Activated T-helper 1 cell treated with Interleukin-2 at 50 U/mL for 16 hours (primary cell): ENCODE measurements around the gene TRAF3.
"Not testable (repeated sequence)": the region's sequence is repeated elsewhere in the genome, so short reads cannot be mapped to it uniquely, and the experiment has no call there.

Experiments
- DNase-seq: peaks from one replicate; pipeline ENCODE4 v3.0.0-alpha.2; 2020; ENCODE audit warnings: low read depth

The TRAF3 gene

DNA sequence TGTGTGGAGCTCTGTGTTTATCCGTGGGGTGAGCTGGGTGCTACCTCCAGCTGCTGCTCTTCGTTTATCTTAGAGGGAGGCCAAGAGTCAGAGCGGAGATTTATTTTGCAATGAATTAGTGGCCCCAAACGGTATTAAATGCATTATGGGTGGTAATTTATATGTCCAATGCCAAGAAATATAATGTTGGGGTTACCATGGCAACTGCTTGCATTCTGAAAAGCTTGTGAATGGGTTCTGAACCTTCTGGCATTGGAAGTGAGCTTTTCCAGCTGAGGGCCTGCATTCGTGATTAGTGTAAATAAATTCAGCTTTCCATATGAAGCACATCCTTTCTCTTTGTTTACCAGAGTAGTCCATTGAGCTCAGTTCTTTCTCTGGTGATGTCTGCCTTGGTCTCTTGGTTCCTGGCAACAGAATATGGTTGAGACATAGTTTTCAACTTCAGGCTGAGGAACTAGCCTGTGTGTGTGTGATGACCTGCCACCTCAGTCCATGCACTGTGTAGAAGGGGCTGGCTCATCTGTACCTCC lies 51.8 kb downstream of the TRAF3 start:
- no peak for DNase-seq

DNA sequence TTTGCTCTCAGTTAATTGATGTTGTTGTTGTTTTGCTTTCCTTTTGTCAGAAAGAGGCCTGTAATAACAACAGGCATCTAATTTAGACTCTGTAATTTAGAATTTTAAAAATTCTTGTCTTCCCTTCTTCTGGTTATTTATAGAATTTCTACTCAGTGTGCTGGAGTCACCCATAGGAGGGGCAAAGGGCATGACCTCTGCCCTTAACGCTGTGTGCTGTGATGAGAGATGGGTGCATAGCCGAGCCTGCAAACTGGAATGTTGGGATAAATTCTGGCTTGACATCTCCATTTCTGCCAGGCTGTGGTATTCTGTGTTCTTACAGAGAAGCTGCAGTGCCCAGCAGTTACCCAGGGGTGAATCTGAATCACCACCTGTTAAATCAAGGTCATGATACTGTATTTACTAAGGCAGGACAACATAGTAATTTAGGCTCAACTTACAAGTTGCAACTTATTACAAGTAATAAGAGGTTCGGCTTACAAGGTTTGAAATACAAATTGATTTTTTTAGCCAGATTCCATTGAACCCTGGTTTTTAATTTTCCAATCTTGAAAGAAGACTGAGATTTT lies 53.3 kb downstream of the TRAF3 start:
- no peak for DNase-seq

DNA sequence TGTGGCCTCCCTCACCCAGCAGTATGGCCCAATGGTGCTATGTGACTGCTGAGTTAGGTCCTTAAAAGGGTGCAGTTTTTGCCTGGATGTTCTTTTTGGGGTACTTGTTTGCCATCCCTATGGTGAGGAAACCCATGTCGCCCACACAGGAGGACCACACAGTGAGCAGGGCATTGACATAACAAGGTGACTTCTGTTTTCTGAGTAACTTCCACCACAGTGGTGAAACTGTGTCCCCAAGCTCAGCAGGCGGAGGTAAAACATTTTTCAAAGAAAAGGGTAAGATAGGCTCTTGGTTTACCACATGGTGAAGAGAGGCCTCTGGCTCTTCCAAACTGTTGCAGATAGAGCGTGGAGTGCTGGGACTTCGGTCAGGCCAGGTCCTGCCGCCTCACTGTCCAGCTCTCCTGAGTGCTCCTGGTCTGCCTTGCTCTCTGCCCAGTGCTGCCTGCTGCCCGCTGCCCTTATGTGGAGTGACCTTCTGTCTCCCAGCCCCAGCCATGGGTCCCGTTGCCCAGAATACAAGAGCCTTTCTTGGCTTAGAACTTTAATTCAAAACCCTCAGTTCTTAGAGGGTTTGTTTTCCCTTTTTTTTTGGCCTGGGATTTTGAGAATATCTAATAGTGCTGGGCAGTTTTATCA lies 54.0 kb downstream of the TRAF3 start:
- DNase-seq, result no peak

DNA sequence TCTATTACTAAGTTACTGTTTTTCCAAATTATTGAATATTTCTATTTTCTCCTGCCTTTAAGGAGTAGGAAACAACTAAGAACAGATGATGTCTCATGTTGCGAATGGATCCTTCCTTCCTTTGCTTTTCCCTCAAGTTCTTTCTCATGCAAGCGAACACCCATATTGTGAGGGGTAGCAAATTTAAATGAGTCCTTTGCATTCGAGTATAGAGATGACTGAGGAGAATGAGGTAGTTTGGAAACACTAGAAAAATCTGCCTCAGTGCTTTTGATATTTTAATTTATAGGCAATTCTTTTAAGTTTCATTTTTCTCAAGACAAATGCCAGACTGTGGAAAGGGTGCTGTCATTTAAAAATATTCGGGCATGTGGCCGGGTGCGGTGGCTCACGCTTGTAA lies 56.1 kb downstream of the TRAF3 start:
- no peak for DNase-seq

DNA sequence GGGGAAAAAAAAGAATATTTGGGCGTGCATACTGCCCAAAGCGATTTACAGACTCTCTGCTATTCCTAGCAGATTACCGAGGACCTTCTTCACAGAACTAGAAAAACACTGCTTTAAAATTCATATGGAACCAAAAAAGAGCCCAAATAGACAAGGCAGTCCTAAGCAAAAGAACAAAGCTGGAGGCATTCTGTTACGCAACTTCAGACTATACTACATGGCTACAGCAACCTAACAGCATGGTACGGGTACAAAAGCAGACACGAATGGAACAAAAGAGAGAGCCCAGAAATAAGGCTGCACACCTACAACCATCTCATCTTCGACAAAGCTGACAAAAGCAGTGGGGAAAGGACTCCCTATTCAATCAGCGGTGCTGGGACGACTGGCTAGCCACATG lies 56.7 kb downstream of the TRAF3 start:
- no peak for DNase-seq

DNA sequence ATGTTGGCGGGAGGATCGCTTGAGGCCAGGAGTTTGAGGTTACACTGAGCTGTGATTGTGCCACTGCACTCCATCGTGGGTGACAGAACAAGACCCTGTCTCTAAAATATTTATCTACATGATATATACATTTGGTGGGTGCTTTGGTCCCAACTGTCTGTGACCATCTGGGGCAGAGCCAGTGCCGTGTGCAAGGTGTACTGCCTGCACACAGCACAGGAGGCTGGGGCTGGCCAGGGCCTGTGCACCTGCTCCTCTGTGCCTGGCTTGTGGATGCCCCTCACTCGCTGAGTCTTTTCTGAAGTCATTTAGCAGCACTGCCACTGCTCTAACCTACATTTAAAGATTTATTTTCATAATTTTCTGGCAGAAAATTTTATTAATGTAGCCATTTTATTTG lies 58.7 kb downstream of the TRAF3 start:
- no peak for DNase-seq

DNA sequence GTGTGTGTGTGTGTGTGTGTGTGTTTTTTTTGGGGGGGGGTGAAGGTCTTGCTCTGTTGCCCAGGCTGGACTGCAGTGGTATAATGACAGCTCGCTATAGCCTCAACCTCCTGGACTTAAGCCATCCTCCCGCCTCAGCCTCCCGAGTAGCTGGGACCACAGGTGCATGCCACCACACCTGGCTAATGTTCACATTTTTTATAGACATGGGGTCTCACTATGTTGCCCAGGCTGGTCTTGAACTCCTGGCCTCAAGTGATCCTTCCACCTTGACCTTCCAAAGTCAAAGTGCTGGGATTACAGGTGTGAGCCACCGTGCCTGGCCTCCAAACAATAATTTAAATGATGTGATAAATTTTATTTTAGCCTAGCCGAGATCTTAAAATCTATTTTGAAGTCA lies 59.9 kb downstream of the TRAF3 start:
- not testable (repeated sequence) for DNase-seq

DNA sequence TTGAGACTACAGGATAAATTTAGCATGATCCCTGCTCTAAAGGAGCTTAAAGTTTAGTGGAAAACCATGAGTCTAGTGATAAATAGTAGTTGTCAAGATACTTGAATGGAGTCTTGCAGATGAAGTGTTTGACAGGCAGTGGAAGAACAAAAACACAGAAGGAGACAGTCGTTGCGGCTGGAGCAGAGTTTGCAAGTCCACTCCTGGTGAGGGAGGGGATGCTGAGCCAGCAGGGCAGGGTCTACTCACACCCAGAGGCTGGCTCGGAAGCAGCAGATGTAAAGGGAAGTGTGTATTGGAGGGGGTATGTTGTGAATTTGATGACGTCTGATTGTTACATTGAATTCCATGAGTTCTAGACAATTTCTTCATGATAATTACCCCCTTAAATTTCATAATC lies 61.3 kb downstream of the TRAF3 start:
- no peak for DNase-seq

DNA sequence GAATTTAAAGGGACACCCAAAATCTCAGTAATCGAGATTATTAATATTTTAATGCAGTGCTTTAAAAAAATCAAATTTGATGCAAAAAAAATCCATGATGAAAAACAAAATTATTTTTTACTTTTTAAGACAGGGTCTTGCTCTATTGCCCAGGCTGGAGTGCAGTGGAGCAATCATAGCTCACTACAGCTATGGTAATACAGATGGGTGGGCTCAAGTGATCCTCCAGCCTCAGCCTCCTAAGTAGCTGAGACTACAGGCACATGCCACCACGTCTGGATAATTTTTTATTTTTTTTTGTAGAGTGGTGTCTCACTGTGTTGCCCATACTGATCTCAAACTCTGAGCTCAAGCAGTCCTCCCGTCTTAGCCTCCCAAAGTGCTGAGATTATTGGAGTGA lies 62.9 kb downstream of the TRAF3 start:
- DNase-seq, result no peak

DNA sequence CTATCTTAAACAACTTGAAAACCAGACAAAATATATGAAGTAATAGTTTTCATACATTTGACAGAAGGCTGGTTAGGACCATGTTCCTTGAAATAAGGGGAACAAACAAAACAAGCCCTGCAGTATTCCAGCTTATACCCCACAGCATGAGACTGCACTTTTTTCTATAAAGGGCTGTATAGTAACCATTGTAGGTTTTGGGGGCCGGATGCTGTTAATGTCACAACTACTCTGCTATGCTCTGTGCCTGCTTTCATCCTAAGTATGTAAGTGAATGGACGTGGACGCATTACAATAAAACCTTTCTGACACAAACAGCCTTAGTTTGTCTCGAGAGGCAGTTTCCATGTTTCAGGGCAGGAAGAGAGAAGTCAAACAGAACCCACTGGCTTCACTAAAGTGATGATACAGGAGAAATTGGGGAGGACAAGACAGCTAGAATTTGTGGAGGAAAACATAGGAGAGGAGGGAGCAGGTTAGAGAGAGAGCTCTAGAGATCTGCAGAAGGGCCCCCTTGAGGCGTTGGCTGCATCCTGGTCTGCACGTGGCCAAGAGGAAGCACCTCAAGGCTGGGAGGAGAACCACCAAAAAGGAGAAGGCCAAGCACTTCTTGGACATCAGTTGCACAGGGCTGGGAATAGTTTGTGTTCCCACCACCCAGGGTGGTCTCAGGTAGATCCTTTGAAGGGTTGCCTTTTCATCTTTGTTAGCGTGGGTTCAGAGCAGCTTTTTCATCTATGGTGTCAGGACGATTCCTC lies 63.7 kb downstream of the TRAF3 start:
- DNase-seq, result no peak

DNA sequence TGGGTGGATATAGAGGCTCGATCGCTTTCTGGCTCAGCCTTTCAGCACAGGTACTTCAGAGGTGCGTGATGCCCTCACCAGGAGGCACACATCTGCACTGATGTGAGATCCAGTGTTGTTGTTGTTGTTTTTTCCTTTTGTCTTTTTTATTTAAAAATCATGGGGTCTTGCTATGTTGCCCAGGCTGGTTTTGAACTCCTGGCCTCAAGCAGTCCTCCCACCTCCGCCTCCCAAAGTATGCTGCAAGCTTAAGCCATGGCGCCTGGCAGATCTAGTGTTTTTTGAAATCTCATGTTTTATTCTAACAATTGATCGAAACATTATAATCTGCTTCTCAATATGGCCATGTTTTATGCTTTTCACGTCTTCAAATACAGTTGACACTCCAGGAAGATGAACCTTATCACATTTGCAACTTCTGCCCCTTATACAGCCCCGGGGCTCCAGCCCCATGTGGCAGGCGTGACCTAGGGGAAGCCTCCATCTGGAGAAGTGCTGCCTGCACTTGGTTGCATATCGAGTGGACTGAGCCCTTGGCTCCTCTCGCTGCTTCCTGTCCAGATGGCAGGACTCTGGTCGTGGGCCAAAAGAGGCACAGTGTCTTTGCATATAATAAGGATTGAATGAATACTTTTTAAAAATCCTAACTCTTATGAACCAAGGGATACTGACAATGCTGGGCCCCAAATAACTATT lies 71.7 kb downstream of the TRAF3 start:
- DNase-seq, result no peak

DNA sequence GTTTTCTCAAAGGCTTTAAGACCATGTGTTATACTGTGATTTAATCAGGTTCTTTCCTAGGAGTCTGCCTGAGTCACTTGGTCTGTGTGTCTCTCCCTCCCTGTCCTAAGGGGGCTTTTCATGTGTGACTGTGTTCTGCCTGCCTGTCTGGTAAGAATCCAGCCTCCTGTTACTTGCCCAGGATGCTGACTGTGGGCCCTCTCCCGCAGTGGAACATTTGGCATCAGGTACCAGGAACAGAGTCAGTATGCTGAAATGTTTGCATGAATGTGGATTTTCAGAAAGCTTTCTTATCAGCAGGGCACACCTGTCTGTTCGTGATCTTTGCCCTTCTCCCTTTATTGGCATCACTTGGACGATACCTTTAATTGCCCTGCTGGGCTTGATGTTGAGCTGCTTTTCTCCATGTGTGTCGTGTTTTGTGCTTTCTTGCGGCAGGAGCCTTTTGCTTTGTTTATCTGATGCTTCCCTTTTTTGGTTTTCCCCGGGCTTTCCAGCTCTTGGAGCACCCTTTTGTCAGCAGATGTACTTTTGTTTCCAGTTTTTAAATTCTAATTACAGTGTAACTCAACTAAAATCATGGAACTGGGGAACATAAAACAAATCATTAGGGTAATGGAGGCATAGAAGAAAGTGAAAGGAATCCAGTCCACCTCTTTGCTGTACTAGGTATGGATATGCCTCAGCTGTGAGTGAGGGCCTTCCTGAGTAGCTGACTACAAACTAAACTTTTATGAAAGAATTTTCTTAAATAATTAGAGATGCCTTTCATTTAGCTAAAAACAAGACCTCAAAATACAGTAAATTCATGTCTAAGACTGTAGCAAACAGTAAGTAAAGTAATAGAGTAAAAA lies 72.5 kb downstream of the TRAF3 start:
- no peak for DNase-seq

DNA sequence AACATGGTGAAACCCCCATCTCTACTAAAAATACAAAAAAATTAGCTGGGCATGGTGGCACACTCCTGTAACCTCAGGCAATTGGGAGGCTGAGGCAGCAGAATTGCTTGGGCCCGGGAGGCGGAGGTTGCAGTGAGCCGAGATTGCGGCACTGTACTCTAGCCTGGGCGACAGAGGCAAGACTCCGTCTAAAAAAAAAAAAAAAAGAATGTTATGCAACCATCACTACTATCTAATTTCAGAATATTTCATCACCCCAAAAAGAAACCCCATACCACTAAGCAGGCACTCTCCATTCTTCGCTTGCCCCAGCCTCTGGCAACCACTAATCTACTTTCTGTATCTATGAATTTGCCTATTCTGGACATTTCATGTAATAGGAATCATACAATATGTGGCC lies 76.4 kb downstream of the TRAF3 start:
- no peak for DNase-seq

DNA sequence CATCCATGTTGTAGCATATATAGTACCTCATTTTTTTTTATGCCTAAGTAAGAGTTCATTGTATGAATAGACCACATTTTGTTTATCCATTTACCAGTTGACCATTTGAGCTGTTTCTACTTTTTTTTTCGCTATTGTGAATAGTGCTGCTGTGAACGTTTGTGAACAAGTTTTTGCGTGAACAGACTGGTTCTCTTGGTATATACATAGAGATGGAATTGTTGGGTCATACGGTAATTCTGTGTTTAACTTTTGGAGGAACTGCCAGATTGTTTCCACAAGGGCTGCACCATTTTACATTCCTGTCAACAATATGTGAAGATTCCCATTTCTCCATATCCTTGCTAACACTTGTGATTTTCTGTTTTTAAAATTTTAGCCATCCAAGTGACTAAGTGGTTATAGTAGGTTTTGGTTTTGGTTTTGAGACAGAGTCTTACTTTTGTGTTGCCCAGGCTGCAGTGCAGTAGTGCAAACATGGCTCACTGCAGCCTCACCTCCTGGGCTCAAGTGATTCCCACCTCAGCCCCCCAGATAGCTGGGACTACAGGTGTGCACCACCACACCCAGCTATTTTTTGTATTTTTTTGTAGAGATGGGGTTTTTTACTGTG lies 76.9 kb downstream of the TRAF3 start:
- DNase-seq, result no peak

DNA sequence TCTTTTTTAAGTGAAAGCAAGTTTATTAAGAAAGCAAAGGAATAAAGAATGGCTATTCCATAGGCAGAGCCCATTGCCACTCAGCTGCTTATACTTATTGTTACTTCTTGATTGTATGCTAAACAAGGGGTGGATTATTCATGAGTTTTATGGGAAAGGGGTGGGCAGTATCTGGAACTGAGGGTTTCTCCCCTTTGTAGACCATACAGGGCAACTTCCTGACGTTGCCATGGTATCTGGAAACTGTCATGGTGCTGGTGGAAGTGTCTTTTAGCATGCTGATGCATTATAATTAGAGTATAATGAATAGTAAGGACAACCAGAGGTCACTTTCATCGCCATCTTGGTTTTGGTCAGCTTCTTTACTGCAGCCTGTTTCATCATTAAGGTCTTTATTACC lies 78.9 kb downstream of the TRAF3 start:
- no peak for DNase-seq

DNA sequence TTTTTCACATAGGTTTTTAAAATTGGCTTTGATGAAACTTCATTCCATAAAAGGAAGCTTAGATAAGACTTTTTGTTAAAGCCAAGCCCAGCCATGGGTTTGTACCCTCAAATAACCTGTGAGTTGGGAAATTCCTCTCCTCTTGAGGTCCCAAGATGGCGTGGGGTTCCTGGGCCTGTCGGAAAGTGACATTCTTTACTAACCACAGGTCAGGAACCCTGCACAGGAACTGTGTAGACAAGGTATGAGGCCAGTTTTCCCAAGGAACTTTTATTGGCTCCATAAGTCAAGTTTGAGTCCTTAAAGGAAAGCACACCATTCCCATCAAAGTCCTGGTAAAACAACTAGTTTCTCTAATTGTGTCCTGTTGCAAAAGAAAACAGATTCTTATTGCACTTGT lies 80.2 kb downstream of the TRAF3 start:
- no peak for DNase-seq

DNA sequence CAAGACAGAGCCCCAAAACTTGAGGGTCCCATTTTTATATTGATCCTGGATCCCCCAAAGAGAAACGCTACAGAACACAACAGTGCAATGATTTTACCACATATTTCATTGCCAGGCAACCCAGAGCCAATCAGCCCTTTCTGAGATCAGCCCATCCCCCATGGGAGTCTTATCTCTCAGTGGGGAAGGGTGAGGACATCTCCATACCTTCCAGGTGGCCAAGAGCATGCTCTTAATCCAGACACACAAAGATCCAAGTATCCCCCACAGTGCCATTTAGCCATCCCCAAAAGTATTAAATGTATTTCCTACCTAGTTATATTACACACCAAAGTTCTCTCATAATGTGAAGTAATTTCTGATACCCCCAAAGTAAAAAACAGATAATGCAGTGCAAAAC lies 82.7 kb downstream of the TRAF3 start:
- DNase-seq, result no peak

DNA sequence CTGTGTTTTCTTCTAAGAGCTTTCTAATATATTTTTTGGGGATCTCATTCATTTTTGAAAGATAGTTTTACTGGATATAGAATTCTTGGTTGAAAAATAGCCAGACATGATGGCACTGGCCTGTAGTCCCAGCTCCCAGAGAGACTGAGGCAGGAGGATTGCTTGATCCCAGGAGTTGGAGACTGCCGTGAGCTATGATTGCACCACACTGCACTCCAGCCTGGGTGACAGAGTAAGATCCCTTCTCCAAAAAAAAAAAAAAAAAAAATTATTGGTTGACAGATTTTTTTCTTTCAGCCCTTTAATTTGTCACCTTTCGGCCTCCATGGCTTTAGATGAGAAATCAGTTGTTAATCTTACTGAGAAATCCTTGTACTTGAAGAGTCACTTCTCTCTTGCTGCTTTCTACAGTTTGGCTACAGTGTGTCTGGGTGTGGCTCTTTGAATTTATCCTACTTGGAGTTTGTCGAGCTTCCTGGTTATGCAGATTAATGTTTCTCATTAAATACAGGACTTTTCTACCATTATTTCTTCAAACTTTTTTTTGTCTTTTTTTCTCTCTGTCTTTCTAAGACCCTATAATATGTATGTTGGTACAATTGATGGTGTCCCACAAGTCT lies 85.0 kb downstream of the TRAF3 start:
- no peak for DNase-seq

DNA sequence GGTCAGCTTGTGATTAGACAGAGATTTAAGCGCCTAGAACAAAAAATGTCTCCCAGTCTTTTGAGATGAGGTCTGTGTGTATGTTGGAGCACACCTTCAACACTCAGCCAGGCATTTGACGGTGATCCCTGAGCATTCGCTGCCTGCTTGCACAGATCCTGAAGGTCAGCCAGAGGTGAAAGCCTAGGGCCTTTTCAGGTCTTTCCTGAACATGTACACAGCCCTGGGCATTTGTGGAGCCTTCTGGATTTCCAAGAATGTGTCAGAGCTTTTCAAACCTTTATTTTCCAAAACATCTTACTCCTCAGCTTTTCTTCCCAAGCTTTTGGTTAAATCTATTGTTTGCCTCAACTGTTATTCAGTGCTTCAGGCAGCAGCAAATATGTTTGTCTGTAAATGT lies 86.1 kb downstream of the TRAF3 start:
- DNase-seq, result no peak

DNA sequence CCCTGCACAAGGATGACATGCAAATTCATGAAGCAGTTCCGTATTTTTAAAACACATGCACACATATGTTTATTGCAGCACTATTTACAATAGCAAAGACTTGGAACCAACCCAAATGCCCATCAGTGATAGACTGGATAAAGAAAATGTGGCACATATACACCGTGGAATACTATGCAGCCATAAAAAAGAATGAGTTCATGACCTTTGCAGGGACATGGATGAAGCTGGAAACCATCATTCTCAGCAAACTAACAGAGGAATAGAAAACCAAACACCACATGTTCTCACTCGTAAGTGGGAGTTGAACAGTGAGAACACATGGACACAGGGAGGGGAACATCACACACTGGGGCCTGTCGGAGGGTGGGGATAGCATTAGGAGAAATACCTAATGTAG lies 88.7 kb downstream of the TRAF3 start:
- DNase-seq, result not testable (repeated sequence)
